ENCODE results near the gene SCUBE1. TPM values are rescaled to one million over a fixed set of nuclear protein-coding genes. Genes with fewer than 3 reads are reported as not detected.
A peak's percentile ranks its signal among the peaks of the same experiment; 100 is the strongest.

Gene SCUBE1
- total and polyA plus RNA-seq, 2 of the 4 experiments (the other 2 are of a cell fraction): not detected

DNA sequence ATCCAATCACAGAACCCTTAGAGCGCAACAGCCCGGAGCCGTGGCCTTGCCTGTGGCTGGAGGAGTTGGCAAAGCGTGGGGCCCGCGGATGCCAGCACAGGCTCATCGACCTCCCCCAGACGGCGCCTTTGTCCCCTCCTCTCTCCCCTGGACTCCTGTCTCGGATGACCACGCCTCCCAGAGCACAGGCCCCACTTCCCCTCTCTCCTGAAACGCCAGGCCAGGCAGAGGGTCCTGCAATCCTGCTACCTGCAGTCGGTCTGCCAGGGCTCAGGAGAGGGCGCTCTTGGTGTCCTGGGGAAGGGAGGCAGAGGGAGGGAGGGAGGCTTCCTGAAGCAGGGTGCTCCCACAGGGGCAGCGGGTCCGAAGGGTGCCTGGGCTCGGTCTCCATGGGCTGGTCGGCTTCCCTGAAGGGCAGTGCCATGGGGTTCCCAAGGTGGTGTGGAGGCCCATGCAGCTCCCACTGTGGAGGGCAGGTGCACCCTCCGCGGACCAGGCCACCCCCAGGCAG is 139.6 kb downstream of the SCUBE1 start:
- Histone ChIP-seq H3K9me1 (ENCODE audit: insufficient read depth, low read length) (no peaks in the 10 kb centered on the region), H3K9me3 (ENCODE audit: control insufficient read depth, insufficient read depth, low read length) (no peaks in the 10 kb centered on the region), H4K91ac (ENCODE audit: insufficient read depth, low read depth, low read length) (no peak overlapping the region), H2BK20ac (ENCODE audit: low read depth, low read length) (no peak overlapping the region), H3K4ac (ENCODE audit: low read depth, low read length) (no peak overlapping the region), H2BK120ac (ENCODE audit: low read depth, low read length) (no peak overlapping the region), H2AFZ (replicated peaks; ENCODE audit: low read length, poor library complexity) (no peak overlapping the region), H3K36me3 (ENCODE audit: control insufficient read depth, insufficient read depth, low read length) (no peaks in the 10 kb centered on the region), H4K5ac (ENCODE audit: low read depth, low read length) (no peak overlapping the region), H3K27ac (ENCODE audit: insufficient read depth, low read length) (no peak overlapping the region), H3K9ac (ENCODE audit: low read depth, low read length) (no peak overlapping the region), H3K56ac (ENCODE audit: extremely low read depth, insufficient read depth, low read length) (no peak overlapping the region), H3K4me3 (ENCODE audit: insufficient read depth, low read depth, low read length) (no peak overlapping the region), H2BK15ac (ENCODE audit: low read depth, low read length) (no peak overlapping the region), H3K14ac (replicated peaks; ENCODE audit: low read depth, low read length) (no peak overlapping the region), H4K8ac (ENCODE audit: low read depth in 2 of 2, low read length in 2 of 2) (no peak overlapping the region), H4K20me1 (ENCODE audit: insufficient read depth, low read length) (no peaks in the 10 kb centered on the region), H2AK5ac (ENCODE audit: low read depth, low read length) (no peak overlapping the region), H3K27me3 (ENCODE audit: control insufficient read depth, insufficient read depth, low read length) (peaks cover 27% of the 10 kb centered on the region; the same call in 1 of the 2 replicates), H3K4me2 (ENCODE audit: low read depth, low read length) (no peak overlapping the region), H2AK9ac (replicated peaks; ENCODE audit: low read depth, low read length, poor library complexity) (peak overlapping the region; percentile 70), H3K79me1 (ENCODE audit: low read depth in 1 of 2, low read length in 2 of 2) (no peaks in the 10 kb centered on the region), H3K4me1 (ENCODE audit: control insufficient read depth, insufficient read depth, low read length) (peaks cover 4% of the 10 kb centered on the region; the same call in 1 of the 2 replicates), H3K23ac (ENCODE audit: low read depth, low read length) (no peak overlapping the region), H2BK5ac (ENCODE audit: low read depth, low read length, poor library complexity, severe bottlenecking) (no peak overlapping the region), H3K18ac (ENCODE audit: low read depth, low read length) (no peak overlapping the region)
- in situ Hi-C loops (cut with MboI; ENCODE audit: low sequenced_read_pairs): no loop called here
- CTCF ChIA-PET: interaction anchor here (0.7 kb wide), 1 partner anchor 12 kb away, joined by 3 read pairs; no protein-coding TSS in a partner anchor
- TF ChIP-seq NFE2L2 (IDR thresholded peaks at IDR 0.05; ENCODE audit: low read depth, low read length) (no peak), BHLHE40 (IDR thresholded peaks at IDR 0.05; ENCODE audit: low read depth, low read length) (no peak), RAD21 (IDR thresholded peaks at IDR 0.05; ENCODE audit: low read length) (no peak), FOS (IDR thresholded peaks at IDR 0.05; ENCODE audit: low read depth, low read length) (no peak), MXI1 (IDR thresholded peaks at IDR 0.05; ENCODE audit: borderline replicate concordance, low read depth, low read length) (no peak), RFX5 (IDR thresholded peaks at IDR 0.05; ENCODE audit: low read depth, low read length) (no peak), MAFK (IDR thresholded peaks at IDR 0.05; ENCODE audit: low read depth, low read length) (no peak), SMC3 (IDR thresholded peaks at IDR 0.05; ENCODE audit: low read depth, low read length) (no peak), RCOR1 (IDR thresholded peaks at IDR 0.05; ENCODE audit: insufficient replicate concordance, low read length) (no peak), CHD1 (IDR thresholded peaks at IDR 0.05; ENCODE audit: low read depth, low read length) (no peak), CEBPB (IDR thresholded peaks at IDR 0.05; ENCODE audit: low read depth, low read length) (no peak), POLR2A (IDR thresholded peaks at IDR 0.05; ENCODE audit: low read depth, low read length) (no peak), MAZ (IDR thresholded peaks at IDR 0.05; ENCODE audit: borderline replicate concordance, low read depth, low read length) (no peak)
- TF ChIP-seq, protein P1, sequence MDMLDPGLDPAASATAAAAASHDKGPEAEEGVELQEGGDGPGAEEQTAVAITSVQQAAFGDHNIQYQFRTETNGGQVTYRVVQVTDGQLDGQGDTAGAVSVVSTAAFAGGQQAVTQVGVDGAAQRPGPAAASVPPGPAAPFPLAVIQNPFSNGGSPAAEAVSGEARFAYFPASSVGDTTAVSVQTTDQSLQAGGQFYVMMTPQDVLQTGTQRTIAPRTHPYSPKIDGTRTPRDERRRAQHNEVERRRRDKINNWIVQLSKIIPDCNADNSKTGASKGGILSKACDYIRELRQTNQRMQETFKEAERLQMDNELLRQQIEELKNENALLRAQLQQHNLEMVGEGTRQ (IDR thresholded peaks at IDR 0.05; ENCODE audit: low read depth, low read length): no peak
- TF ChIP-seq, protein P2, sequence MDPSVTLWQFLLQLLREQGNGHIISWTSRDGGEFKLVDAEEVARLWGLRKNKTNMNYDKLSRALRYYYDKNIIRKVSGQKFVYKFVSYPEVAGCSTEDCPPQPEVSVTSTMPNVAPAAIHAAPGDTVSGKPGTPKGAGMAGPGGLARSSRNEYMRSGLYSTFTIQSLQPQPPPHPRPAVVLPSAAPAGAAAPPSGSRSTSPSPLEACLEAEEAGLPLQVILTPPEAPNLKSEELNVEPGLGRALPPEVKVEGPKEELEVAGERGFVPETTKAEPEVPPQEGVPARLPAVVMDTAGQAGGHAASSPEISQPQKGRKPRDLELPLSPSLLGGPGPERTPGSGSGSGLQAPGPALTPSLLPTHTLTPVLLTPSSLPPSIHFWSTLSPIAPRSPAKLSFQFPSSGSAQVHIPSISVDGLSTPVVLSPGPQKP (IDR thresholded peaks at IDR 0.05; ENCODE audit: borderline replicate concordance, low read depth, low read length): no peak
- TF ChIP-seq, protein P3, sequence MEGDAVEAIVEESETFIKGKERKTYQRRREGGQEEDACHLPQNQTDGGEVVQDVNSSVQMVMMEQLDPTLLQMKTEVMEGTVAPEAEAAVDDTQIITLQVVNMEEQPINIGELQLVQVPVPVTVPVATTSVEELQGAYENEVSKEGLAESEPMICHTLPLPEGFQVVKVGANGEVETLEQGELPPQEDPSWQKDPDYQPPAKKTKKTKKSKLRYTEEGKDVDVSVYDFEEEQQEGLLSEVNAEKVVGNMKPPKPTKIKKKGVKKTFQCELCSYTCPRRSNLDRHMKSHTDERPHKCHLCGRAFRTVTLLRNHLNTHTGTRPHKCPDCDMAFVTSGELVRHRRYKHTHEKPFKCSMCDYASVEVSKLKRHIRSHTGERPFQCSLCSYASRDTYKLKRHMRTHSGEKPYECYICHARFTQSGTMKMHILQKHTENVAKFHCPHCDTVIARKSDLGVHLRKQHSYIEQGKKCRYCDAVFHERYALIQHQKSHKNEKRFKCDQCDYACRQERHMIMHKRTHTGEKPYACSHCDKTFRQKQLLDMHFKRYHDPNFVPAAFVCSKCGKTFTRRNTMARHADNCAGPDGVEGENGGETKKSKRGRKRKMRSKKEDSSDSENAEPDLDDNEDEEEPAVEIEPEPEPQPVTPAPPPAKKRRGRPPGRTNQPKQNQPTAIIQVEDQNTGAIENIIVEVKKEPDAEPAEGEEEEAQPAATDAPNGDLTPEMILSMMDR (conservative IDR thresholded peaks at IDR 0.05; ENCODE audit: low read depth, low read length): no peak
- dilution Hi-C loops (cut with HindIII; ENCODE audit: low sequenced_read_pairs, unreplicated experiment): no loop called here
- ATAC-seq (ENCODE audit: low read depth): peak; percentile 48
- no peak for DNase-seq
- no TSS peak for BruUV-seq (replicated peaks)
- POLR2A ChIA-PET (ENCODE audit: unreplicated experiment): no interaction called here
- no CpG with 5 or more reads among the region's 20 CpGs for WGBS, 2 experiments (ENCODE audit: extremely low coverage in 2 of 2, insufficient read length in 1 of 2)
- intact Hi-C loops (cut with micrococcal nuclease): no loop called here

Measured in IMR-90 (cell line).